Peyer's patch (tissue), 4 donors: ENCODE measurements around the gene CAV3. TPM values are rescaled to one million over a fixed set of nuclear protein-coding genes. Genes with fewer than 3 reads are reported as not detected.

Experiments
- DNase-seq, 3 donors: peaks; one replicate each; pipeline ENCODE4 v3.0.0-alpha.2; 2017 to 2019
- H3K27ac ChIP-seq, 4 donors: fragments of 200-600 bp; sonication (generic); one replicate each; pipeline ENCODE4 v1.5.1; 2016 to 2019
- H3K27me3 ChIP-seq, 2 donors: fragments of 200-600 bp; sonication (generic); one replicate each; pipeline ENCODE4 v1.5.1; 2019
- H3K36me3 ChIP-seq, 3 donors: fragments of 200-600 bp; sonication (generic); one replicate each; pipeline ENCODE4 v1.5.1; 2016 to 2019
- H3K4me1 ChIP-seq, 4 donors: fragments of 200-600 bp; sonication (generic); one replicate each; pipeline ENCODE4 v1.5.1; 2016 to 2019
- H3K4me3 ChIP-seq, 4 donors: fragments of 200-600 bp; sonication (generic); 1 replicate in 3 of 4; 2 replicates in 1 of 4; pipeline ENCODE4 v1.5.1; 2016 to 2019; ENCODE audit warnings: mild to moderate bottlenecking in 1 of 4
- H3K9me3 ChIP-seq, 4 donors: fragments of 200-600 bp; sonication (generic); one replicate each; pipeline ENCODE4 v1.5.1; 2016 to 2019; ENCODE audit warnings: mild to moderate bottlenecking in 1 of 4
- CTCF ChIP-seq, 6 experiments: fragments of 450-650 bp in 4 of 6; fragments of 200-600 bp in 2 of 6; sonication (generic) in 1 of 6; IDR thresholded peaks; one replicate each; pipeline ENCODE4 v1.5.1; 2017 to 2019; ENCODE audit warnings: antibody characterized with exemption in 6 of 6, mild to moderate bottlenecking in 3 of 6, moderate library complexity in 1 of 6
- POLR2A ChIP-seq, 2 donors: fragments of 450-650 bp; IDR thresholded peaks; one replicate each; pipeline ENCODE4 v1.5.1; 2017; ENCODE audit warnings: antibody characterized with exemption in 2 of 2, mild to moderate bottlenecking in 2 of 2, moderate library complexity in 2 of 2
- total RNA-seq, 4 donors: library from RNA; depleted of rRNA; stranded (reverse); fragments of >200 nt; gene quantifications; one replicate each; pipeline ENCODE4 v1.1.0, GENCODE V29; 2016

The CAV3 gene
- total RNA-seq, 4 donors from 2014 or later: not detected

GRCh38 chr3:8724108-8724752 lies 9.4 kb upstream of the CAV3 start:
- peaks cover 0 to 4% (median 0%) of the 10 kb centered on the region in 4 donors for H3K9me3 ChIP-seq
- no peak for DNase-seq
- no peaks in the 10 kb centered on the region for H3K4me1 ChIP-seq
- H3K27me3 ChIP-seq: no peaks in the 10 kb centered on the region
- no peaks in the 10 kb centered on the region for H3K36me3 ChIP-seq
- TF ChIP-seq POLR2A (IDR thresholded peaks at IDR 0.05) (no peak), CTCF (IDR thresholded peaks at IDR 0.05) (no peak)
- H3K4me3 ChIP-seq: no peak overlapping the region
- no peak overlapping the region for H3K27ac ChIP-seq

- no peak for DNase-seq
- no peak overlapping the region for H3K4me3 ChIP-seq
- no peak for TF ChIP-seq POLR2A (IDR thresholded peaks at IDR 0.05)
- TF ChIP-seq CTCF (IDR thresholded peaks at IDR 0.05): no peak
Observed at GRCh38 chr3:8727605-8728512, 5.7 kb upstream of the CAV3 start.

GRCh38 chr3:8729479-8729878 lies 4.1 kb upstream of the CAV3 start:
- H3K9me3 ChIP-seq: peaks cover 0 to 4% (median 0%) of the 10 kb centered on the region in 4 donors
- no peak overlapping the region for H3K27ac ChIP-seq
- no peaks in the 10 kb centered on the region for H3K4me1 ChIP-seq
- no peak for DNase-seq
- TF ChIP-seq POLR2A (IDR thresholded peaks at IDR 0.05) (no peak), CTCF (IDR thresholded peaks at IDR 0.05) (no peak)
- H3K27me3 ChIP-seq: no peaks in the 10 kb centered on the region
- H3K4me3 ChIP-seq: no peak overlapping the region
- no peaks in the 10 kb centered on the region for H3K36me3 ChIP-seq

More at GRCh38 chr3:8727605-8728512, 5.7 kb upstream of the CAV3 start:
- peaks cover 0 to 4% (median 0%) of the 10 kb centered on the region in 4 donors for H3K9me3 ChIP-seq
- H3K36me3 ChIP-seq: no peaks in the 10 kb centered on the region
- H3K27ac ChIP-seq: no peak overlapping the region
- no peaks in the 10 kb centered on the region for H3K4me1 ChIP-seq
- H3K27me3 ChIP-seq: no peaks in the 10 kb centered on the region

GRCh38 chr3:8730656-8731055 lies 2.9 kb upstream of the CAV3 start:
- Histone ChIP-seq H3K27ac (no peak overlapping the region), H3K4me1 (no peaks in the 10 kb centered on the region), H3K36me3 (no peaks in the 10 kb centered on the region), H3K27me3 (no peaks in the 10 kb centered on the region), H3K9me3 (peaks cover 0 to 4% (median 0%) of the 10 kb centered on the region in 4 donors), H3K4me3 (no peak overlapping the region)
- no peak for DNase-seq
- TF ChIP-seq POLR2A (IDR thresholded peaks at IDR 0.05) (no peak), CTCF (IDR thresholded peaks at IDR 0.05) (no peak)

GRCh38 chr3:8732413-8732812 lies 1.2 kb upstream of the CAV3 start:
- Histone ChIP-seq H3K27me3 (no peaks in the 10 kb centered on the region), H3K27ac (no peak overlapping the region), H3K9me3 (no peaks in the 10 kb centered on the region), H3K36me3 (no peaks in the 10 kb centered on the region), H3K4me3 (no peak overlapping the region), H3K4me1 (no peaks in the 10 kb centered on the region)
- DNase-seq: no peak
- TF ChIP-seq POLR2A (IDR thresholded peaks at IDR 0.05) (no peak), CTCF (IDR thresholded peaks at IDR 0.05) (no peak)
